GM12874 (cell line): ENCODE data around the gene MTF1.

Experiments
- TF ChIP-seq, protein P1 (sequence below): IDR thresholded peaks from 2 replicates; pipeline ENCODE4 v1.5.1; 2011; ENCODE audit warnings: low read depth, mild to moderate bottlenecking, control low read depth, low read length, moderate library complexity; ENCODE audit not compliant: insufficient read depth

MTF1 gene

DNA sequence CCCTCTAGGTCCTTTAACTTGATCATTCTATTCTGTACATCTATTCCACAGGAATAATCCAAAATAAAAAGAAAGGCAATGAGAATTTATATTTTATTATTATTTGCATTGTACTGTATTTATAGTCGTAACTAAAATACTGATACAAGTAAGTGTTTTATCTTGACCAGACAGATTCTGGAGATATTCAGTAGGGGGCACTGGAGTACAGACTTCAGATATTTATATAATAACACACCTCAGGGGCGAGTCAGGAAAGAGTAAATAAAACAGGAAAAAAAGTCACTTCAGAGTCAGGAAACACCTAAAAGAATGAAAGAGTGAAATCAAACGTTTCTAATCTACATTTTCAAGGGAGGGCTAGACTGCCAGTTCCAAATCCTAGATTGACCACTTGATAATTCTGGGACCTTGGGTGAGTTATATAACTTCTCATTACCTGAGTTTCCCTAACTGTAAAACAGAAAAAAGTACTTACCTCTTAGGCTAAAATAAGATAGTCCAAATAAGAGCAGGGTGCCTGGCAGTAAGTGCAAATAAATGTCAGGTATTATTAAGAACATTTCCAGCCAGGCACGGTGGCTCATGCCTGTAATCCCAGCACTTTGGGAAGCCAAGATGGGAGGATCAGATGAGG lies 31.1 kb upstream of the MTF1 start:
- TF ChIP-seq, protein P1, sequence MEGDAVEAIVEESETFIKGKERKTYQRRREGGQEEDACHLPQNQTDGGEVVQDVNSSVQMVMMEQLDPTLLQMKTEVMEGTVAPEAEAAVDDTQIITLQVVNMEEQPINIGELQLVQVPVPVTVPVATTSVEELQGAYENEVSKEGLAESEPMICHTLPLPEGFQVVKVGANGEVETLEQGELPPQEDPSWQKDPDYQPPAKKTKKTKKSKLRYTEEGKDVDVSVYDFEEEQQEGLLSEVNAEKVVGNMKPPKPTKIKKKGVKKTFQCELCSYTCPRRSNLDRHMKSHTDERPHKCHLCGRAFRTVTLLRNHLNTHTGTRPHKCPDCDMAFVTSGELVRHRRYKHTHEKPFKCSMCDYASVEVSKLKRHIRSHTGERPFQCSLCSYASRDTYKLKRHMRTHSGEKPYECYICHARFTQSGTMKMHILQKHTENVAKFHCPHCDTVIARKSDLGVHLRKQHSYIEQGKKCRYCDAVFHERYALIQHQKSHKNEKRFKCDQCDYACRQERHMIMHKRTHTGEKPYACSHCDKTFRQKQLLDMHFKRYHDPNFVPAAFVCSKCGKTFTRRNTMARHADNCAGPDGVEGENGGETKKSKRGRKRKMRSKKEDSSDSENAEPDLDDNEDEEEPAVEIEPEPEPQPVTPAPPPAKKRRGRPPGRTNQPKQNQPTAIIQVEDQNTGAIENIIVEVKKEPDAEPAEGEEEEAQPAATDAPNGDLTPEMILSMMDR: peak; percentile 26; the same call in 1 of the 2 replicates

DNA sequence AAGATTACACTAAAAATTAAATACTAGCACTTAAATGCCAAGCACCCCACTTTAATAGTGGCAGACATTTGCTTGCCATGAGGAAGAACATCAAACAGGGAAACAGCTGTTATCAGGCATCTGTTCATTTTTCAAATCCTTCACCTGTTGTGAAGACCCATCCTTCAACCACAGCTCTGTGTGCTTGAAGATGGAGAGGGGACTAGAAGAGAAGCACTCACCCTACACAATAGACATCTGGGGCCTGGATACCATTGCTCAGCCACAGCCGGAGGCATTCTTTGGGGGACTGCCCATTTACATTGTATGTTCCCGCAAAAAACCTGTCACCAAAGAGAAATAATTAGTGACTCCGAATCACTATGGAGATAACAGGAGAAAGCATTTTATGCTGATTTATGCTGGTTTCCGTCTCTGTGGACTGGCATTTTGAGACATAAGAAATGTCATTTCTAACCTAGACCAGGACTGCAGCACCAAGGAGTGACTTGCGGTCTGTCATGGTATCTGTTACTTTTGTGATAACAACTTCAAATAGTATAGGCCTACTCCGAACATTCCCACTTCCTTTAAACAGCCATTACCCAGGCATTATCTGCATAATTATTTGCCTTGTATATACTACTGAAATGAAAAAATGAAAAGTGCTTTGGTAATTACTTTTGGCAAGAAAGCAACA lies 28.8 kb upstream of the MTF1 start:
- TF ChIP-seq, protein P1: no peak

DNA sequence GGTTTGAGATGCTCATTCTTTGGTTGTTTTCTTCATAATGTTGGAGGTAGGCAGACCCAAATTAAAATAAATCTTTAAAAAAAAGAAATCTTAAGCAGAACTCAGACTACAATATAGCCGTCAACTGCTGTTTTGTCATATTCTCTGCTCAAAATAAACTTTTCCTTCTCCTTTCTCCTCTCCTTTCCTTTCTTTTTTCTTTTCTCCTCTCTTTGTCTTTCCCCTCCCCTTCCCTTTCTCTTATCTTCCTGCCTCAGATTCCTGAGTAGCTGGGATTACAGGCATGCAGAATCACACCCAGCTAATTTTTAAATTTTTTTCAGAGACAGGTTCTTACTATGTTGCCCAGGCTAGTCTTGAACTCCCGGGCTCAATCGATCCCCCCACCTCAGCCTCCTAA lies 24.8 kb upstream of the MTF1 start:
- TF ChIP-seq, protein P1: no peak

DNA sequence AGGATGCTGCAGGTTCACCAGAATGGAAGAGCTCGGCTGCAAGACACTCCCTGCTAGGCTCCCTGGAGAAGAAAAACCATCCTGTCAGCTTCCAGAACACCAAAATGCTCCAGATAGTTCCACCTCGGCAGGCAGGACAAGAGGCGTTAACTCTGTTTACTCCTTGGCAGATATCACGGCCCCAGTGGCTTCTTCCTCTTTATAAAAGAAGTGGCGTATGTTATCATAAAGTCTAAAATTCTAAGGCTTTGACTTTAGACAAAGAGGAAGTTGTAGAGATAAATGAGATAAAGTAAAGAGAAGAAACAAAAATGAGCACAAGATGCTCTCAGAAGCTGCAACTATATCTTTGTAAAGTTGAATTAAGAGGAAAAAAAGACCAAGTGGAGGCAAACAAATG lies 24.3 kb upstream of the MTF1 start:
- TF ChIP-seq, protein P1: no peak

DNA sequence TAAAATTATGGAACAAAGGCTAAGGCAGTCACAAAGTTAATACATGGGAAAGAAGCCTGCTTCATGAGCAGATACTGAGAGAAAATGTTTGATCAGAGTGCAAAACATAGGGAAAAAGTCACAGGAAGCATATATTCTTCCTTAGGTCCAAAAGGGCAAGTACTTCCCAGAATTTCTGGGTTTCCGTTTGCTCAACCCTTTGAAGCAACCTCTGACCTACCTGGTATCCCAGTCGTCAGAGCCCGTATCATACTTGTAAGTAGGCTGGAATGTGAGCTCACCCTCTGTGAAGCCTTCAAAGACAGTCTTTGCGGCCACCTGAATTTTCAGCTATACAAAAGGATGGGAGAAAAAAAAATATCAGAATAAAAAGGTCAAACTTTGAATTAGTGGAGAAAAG lies 20.5 kb upstream of the MTF1 start:
- TF ChIP-seq, protein P1: no peak

DNA sequence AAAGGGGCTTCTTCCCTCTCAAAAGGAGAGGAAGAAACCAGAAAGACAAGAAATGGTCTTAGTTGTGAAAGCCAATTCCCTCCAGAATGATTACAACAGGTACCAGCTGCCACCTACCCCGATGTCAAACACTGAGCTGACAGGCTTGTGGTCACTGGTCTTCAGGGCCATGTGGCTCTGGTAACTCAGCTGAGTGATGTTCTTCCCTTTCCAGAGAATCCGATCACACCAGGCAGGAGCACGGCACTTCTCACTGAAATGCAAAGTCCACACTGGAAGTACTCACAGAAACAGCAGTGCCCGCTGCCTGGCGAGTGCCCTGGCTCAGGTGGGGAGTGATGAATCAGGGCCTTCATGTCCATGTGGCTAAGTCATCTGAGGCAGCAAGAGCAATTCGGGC lies 18.7 kb upstream of the MTF1 start:
- TF ChIP-seq, protein P1: no peak

DNA sequence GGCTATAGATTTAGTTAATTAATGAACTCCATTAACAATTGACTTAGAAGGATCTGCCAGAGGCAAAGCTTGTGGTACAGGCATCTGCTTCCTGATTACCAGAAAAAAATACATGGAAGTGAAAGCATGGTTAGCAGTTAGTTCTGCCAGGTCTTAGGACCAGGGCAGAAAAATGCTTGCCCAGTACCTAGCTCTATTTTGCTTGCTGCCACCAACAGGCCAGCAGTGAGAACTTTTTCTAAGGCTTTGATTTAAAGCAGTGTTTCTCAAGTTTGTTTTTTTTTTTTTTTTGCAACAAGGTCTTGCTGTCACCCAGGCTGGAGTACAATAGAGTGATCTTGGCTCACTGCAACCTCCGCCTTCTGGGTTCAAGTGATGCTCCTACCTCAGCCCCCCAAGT lies 16.4 kb upstream of the MTF1 start:
- TF ChIP-seq, protein P1: no peak
